Measurements from ENCODE around the gene LACC1.

DNA sequence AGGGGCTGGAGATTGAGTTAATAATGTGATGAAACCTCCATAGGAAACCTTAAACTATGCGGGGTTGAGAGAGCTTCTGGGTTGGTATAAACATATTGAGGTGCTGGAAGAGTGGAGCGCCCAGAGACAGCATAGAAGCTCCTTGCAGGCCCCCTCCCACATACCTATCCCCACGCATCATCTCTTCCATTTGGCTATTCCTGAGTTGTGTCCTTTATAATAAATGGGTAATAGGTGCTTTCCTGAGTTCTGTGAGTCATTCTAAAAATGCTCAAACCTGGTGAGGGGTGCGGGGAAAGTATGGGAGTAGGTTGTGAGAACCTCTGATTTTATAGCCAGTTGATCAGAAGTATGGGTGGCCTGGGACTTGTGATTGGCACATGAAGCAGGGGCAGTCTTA, 14.8 kb upstream of the LACC1 start:
- TF ChIP-seq, protein P1, sequence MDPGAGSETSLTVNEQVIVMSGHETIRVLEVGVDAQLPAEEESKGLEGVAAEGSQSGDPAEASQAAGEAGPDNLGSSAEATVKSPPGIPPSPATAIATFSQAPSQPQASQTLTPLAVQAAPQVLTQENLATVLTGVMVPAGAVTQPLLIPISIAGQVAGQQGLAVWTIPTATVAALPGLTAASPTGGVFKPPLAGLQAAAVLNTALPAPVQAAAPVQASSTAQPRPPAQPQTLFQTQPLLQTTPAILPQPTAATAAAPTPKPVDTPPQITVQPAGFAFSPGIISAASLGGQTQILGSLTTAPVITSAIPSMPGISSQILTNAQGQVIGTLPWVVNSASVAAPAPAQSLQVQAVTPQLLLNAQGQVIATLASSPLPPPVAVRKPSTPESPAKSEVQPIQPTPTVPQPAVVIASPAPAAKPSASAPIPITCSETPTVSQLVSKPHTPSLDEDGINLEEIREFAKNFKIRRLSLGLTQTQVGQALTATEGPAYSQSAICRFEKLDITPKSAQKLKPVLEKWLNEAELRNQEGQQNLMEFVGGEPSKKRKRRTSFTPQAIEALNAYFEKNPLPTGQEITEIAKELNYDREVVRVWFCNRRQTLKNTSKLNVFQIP (CRISPR knock-in tag; IDR thresholded peaks at IDR 0.05; ENCODE audit: borderline replicate concordance, low read depth) = no peak
- TF ChIP-seq, protein P2, sequence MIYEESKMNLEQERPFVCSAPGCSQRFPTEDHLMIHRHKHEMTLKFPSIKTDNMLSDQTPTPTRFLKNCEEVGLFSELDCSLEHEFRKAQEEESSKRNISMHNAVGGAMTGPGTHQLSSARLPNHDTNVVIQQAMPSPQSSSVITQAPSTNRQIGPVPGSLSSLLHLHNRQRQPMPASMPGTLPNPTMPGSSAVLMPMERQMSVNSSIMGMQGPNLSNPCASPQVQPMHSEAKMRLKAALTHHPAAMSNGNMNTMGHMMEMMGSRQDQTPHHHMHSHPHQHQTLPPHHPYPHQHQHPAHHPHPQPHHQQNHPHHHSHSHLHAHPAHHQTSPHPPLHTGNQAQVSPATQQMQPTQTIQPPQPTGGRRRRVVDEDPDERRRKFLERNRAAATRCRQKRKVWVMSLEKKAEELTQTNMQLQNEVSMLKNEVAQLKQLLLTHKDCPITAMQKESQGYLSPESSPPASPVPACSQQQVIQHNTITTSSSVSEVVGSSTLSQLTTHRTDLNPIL (CRISPR knock-in tag; IDR thresholded peaks at IDR 0.05; ENCODE audit: low read depth) = no peak
- TF ChIP-seq OSR1 (CRISPR knock-in tag; IDR thresholded peaks at IDR 0.05) = no peak
- TF ChIP-seq TOX (CRISPR knock-in tag; IDR thresholded peaks at IDR 0.05; ENCODE audit: borderline replicate concordance) = no peak
- TF ChIP-seq RARB (CRISPR knock-in tag; IDR thresholded peaks at IDR 0.05) = no peak
- no peak for TF ChIP-seq CSDC2 (CRISPR knock-in tag; IDR thresholded peaks at IDR 0.05)
- no peak for TF ChIP-seq ARNTL (CRISPR knock-in tag; IDR thresholded peaks at IDR 0.05; ENCODE audit: borderline replicate concordance, low read depth)
- TF ChIP-seq BACH2 (CRISPR knock-in tag; IDR thresholded peaks at IDR 0.05; ENCODE audit: borderline replicate concordance) = no peak
- TF ChIP-seq, protein P3, sequence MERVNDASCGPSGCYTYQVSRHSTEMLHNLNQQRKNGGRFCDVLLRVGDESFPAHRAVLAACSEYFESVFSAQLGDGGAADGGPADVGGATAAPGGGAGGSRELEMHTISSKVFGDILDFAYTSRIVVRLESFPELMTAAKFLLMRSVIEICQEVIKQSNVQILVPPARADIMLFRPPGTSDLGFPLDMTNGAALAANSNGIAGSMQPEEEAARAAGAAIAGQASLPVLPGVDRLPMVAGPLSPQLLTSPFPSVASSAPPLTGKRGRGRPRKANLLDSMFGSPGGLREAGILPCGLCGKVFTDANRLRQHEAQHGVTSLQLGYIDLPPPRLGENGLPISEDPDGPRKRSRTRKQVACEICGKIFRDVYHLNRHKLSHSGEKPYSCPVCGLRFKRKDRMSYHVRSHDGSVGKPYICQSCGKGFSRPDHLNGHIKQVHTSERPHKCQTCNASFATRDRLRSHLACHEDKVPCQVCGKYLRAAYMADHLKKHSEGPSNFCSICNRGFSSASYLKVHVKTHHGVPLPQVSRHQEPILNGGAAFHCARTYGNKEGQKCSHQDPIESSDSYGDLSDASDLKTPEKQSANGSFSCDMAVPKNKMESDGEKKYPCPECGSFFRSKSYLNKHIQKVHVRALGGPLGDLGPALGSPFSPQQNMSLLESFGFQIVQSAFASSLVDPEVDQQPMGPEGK (CRISPR knock-in tag; IDR thresholded peaks at IDR 0.05; ENCODE audit: borderline replicate concordance) = no peak
- TF ChIP-seq ZNF565 (CRISPR knock-in tag; conservative IDR thresholded peaks at IDR 0.05; ENCODE audit: low read depth) = no peak
- no peak for TF ChIP-seq ZC3H10 (CRISPR knock-in tag; IDR thresholded peaks at IDR 0.05)
- TF ChIP-seq, protein P4, sequence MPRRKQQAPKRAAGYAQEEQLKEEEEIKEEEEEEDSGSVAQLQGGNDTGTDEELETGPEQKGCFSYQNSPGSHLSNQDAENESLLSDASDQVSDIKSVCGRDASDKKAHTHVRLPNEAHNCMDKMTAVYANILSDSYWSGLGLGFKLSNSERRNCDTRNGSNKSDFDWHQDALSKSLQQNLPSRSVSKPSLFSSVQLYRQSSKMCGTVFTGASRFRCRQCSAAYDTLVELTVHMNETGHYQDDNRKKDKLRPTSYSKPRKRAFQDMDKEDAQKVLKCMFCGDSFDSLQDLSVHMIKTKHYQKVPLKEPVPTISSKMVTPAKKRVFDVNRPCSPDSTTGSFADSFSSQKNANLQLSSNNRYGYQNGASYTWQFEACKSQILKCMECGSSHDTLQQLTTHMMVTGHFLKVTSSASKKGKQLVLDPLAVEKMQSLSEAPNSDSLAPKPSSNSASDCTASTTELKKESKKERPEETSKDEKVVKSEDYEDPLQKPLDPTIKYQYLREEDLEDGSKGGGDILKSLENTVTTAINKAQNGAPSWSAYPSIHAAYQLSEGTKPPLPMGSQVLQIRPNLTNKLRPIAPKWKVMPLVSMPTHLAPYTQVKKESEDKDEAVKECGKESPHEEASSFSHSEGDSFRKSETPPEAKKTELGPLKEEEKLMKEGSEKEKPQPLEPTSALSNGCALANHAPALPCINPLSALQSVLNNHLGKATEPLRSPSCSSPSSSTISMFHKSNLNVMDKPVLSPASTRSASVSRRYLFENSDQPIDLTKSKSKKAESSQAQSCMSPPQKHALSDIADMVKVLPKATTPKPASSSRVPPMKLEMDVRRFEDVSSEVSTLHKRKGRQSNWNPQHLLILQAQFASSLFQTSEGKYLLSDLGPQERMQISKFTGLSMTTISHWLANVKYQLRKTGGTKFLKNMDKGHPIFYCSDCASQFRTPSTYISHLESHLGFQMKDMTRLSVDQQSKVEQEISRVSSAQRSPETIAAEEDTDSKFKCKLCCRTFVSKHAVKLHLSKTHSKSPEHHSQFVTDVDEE (CRISPR knock-in tag; IDR thresholded peaks at IDR 0.05) = no peak
- no peak for TF ChIP-seq PPARA (CRISPR knock-in tag; IDR thresholded peaks at IDR 0.05; ENCODE audit: borderline replicate concordance)
- TF ChIP-seq GLIS3 (CRISPR knock-in tag; IDR thresholded peaks at IDR 0.05) = no peak
